ENCODE results near the gene IFI27L2.

GRCh38 chr14:94162466-94162865 is 33.1 kb upstream of the IFI27L2 start:
- TF ChIP-seq EZH2 (IDR thresholded peaks at IDR 0.05; ENCODE audit: insufficient read depth, low read length) (no peak), CTCF (IDR thresholded peaks at IDR 0.05; ENCODE audit: insufficient read depth, low read depth, low read length) (no peak)
